NOMO-1 treated with dmso at 0.1 percent for 144 hours (cell line): ENCODE results near the gene MARK3.

Experiments used
- DNase-seq: peaks from one replicate; lab custom pipeline; 2025; ENCODE audit not compliant: unreplicated experiment; lab: John Stamatoyannopoulos, UW

MARK3 gene

GRCh38 chr14:103483600-103483999, 98.4 kb downstream of the MARK3 start:
- DNase-seq, result no peak

GRCh38 chr14:103485504-103485903, 100.3 kb downstream of the MARK3 start:
- DNase-seq, result no peak

- DNase-seq, result no peak
These were observed 102.9 kb downstream of the MARK3 start for GRCh38 chr14:103488071-103488470.

GRCh38 chr14:103488960-103489359, 103.7 kb downstream of the MARK3 start:
- no peak for DNase-seq

- no peak for DNase-seq
These were observed 104.4 kb downstream of the MARK3 start for GRCh38 chr14:103489621-103490020.

GRCh38 chr14:103491691-103492090, 106.5 kb downstream of the MARK3 start:
- DNase-seq, result no peak

- DNase-seq, result no peak
These were observed 107.1 kb downstream of the MARK3 start for GRCh38 chr14:103492156-103492925.

- no peak for DNase-seq
These were observed 110.6 kb downstream of the MARK3 start for GRCh38 chr14:103495854-103496253.

GRCh38 chr14:103496776-103497175, 111.6 kb downstream of the MARK3 start:
- DNase-seq, result no peak

GRCh38 chr14:103499709-103500108, 114.5 kb downstream of the MARK3 start:
- DNase-seq, result no peak

- peak; percentile 35 for DNase-seq
These were observed 115.2 kb downstream of the MARK3 start for GRCh38 chr14:103500148-103500990.

- DNase-seq, result no peak
These were observed 116.0 kb downstream of the MARK3 start for GRCh38 chr14:103501041-103501870.

GRCh38 chr14:103501921-103502669, 116.9 kb downstream of the MARK3 start:
- DNase-seq, result no peak

- DNase-seq, result no peak
These were observed 117.7 kb downstream of the MARK3 start for GRCh38 chr14:103502877-103503276.

GRCh38 chr14:103503296-103503695, 118.1 kb downstream of the MARK3 start:
- no peak for DNase-seq

- no peak for DNase-seq
These were observed 119.9 kb downstream of the MARK3 start for GRCh38 chr14:103504991-103505565.

GRCh38 chr14:103507751-103508150, 122.5 kb downstream of the MARK3 start:
- no peak for DNase-seq

GRCh38 chr14:103508521-103509329, 123.5 kb downstream of the MARK3 start:
- no peak for DNase-seq
